Effector memory CD8-positive, alpha-beta T cell (primary cell): ENCODE measurements around the gene COX8C.
A peak's percentile ranks its signal among the peaks of the same experiment; 100 is the strongest.

Experiments
- ATAC-seq: fragments of 150-1000 bp; cut with Tn5 transposase; replicated peaks from 2 replicates; pipeline ENCODE4 v1.10.0; 2021; ENCODE audit warnings: mild to moderate bottlenecking, moderate library complexity
- DNase-seq, 3 experiments: peaks; one replicate each; pipeline ENCODE4 v3.0.0; 2021
- H3K27ac Mint-ChIP-seq, 2 donors: one replicate each; pipeline ENCODE4 v1.8.0; 2022; ENCODE audit warnings: mild to moderate bottlenecking in 2 of 2, mixed read lengths in 2 of 2, moderate library complexity in 2 of 2
- H3K27me3 Mint-ChIP-seq, 2 donors: one replicate each; pipeline ENCODE4 v1.8.0; 2022; ENCODE audit warnings: mixed read lengths in 2 of 2
- H3K36me3 Mint-ChIP-seq: one replicate; pipeline ENCODE4 v1.8.0; 2022; ENCODE audit warnings: mild to moderate bottlenecking, moderate library complexity, mixed read lengths; ENCODE audit not compliant: insufficient read depth
- H3K4me1 Mint-ChIP-seq, 2 donors: one replicate each; pipeline ENCODE4 v1.8.0; 2022; ENCODE audit warnings: low read depth in 2 of 2, mixed read lengths in 2 of 2
- H3K4me3 Mint-ChIP-seq, 2 donors: one replicate each; pipeline ENCODE4 v1.8.0; 2022; ENCODE audit warnings: mild to moderate bottlenecking in 2 of 2, mixed read lengths in 2 of 2, moderate library complexity in 2 of 2
- H3K9me3 Mint-ChIP-seq, 2 donors: one replicate each; pipeline ENCODE4 v1.8.0; 2022; ENCODE audit warnings: mixed read lengths in 2 of 2
- total RNA-seq, 9 experiments: gene quantifications; one replicate each; lab custom pipeline; 2026; lab: John Stamatoyannopoulos, UW

Gene COX8C, protein sequence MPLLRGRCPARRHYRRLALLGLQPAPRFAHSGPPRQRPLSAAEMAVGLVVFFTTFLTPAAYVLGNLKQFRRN
- total RNA-seq, result 0 to 0.10 (median 0) reads per million in 9 experiments

DNA sequence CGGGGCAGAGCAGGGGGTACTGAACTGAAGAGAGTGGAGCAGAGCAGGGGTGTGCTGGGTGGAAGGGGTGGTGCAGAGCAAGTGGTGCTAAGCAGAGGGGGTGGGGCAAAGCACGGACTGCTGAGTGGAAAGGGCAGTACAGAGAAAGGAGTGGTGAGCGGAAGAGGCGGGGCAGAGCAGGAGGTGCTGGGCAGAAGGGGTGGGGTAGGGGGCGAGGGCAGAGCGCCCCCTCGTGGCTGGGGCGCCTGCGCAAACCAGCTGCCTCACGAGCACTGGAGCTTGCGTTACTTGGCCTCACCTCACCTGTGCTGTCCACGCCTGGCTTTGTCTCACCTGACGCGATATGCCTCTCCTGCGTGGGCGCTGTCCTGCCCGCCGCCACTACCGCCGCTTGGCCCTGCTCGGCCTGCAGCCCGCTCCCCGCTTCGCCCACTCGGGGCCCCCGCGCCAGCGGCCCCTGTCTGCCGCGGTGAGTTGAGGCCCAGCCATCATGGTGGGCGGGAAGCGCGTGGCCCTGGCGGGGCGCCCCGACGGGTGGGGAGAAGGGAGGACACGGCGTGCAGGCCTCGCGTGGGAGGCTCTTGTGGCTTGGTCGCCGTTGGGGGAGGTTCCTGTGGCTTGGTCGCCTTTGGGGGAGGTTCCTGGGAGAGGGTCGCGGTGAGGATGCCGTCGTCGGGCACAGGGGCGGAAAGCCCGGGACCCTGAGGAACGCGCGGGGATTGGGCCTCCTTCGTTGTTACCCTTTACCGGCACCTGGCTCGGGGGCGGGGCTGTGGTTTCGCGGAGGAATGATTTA is at the start of gene COX8C:
Gene COX8C (plus strand): TSS at position 257 of the 796 bp plus-strand sequence. CDS start 87 bp downstream, at position 344.
- Mint-ChIP-seq H3K27me3 (peaks cover 31 to 33% of the 10 kb centered on the region in 2 donors), H3K27ac (no peak within 1 kb of the TSS), H3K9me3 (no peaks in the 10 kb centered on the region), H3K36me3 (no peaks in the 10 kb centered on the region), H3K4me1 (no peaks in the 10 kb centered on the region), H3K4me3 (no peak within 1 kb of the TSS)
- DNase-seq (no peak), ATAC-seq (no peak)

DNA sequence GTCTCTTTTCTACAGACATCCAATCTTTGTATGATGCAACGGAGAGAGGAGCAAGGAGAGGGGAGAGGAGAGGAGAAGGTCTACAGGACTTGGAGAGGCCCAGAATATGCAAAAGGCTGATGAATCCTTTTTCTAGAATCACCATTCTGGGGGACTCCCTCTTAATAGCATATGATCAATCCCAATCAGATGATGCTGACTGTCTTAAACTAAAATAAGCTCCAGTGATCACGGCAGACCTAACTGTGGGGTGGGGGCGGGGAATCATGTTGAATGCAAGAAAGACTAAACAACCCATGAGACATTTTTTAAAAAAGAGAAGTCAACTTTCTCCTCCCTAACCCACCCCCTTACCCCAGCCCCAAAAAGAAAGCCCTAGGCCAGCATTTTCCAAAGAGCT is 47.6 kb upstream of the COX8C start:
- Mint-ChIP-seq H3K9me3 (no peaks in the 10 kb centered on the region), H3K4me1 (peaks cover 13 to 40% of the 10 kb centered on the region in 2 donors), H3K27me3 (no peaks in the 10 kb centered on the region), H3K36me3 (peaks cover 1% of the 10 kb centered on the region), H3K27ac (peak overlapping the region in 1 of 2 donors; percentile 23), H3K4me3 (no peak overlapping the region)
- no peak for ATAC-seq
- DNase-seq, result no peak

DNA sequence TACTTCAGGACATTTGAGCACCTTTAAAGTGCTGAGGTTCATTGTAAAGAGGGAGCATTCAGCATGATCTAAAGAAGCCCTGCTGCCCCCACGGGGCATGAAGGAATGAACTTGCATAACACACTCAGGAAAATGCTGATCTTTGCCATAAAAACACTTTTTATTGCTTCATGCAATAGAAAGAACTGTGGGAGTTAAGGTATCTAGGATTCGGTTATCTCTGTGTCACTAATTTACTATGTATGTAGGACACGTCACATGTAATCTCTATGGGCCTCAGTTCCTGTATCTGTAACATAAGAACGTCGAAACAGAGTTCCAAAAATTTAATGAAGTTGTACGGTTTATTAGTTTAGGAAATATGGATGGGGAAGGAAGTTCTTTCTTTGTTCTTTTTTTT is 47.1 kb upstream of the COX8C start:
- Mint-ChIP-seq H3K27ac (peak overlapping the region in 1 of 2 donors; percentile 44), H3K27me3 (no peaks in the 10 kb centered on the region), H3K9me3 (no peaks in the 10 kb centered on the region), H3K36me3 (peaks cover 4% of the 10 kb centered on the region), H3K4me1 (peaks cover 17 to 45% of the 10 kb centered on the region in 2 donors), H3K4me3 (no peak overlapping the region)
- ATAC-seq (no peak), DNase-seq (no peak)

DNA sequence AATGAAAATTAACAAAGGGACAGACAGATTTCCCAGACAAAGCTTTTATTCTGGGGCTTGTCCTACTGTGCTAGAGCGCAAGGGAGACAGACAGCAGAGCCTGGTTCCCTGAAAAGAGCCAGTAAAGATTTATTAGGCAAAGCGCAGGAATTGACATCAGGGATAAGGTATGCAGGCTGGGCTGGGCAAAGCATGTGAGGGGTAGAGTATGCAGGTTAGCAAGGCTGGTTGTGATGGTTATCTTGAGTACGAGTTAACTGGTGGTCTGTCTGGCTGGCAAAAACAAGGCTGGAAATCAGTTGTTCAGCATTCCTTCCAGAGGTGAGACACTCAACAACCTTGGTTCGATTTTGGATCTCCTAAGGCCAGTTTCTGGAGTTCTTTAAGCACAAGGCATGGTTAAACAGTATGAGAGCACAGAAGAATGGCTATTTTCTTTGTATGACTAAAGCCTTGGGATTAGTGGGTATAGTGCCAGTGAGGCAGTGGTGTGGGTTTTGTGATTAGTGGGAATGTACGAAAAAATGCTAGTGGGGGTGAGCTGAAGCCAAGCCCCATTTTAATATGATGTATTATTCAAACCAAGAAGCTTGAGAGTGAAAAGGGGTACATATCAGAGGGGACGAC is 45.0 kb upstream of the COX8C start:
- Mint-ChIP-seq H3K27me3 (no peaks in the 10 kb centered on the region), H3K4me3 (no peak overlapping the region), H3K27ac (peak overlapping the region in 1 of 2 donors; percentile 63), H3K9me3 (no peaks in the 10 kb centered on the region), H3K4me1 (peaks cover 21 to 53% of the 10 kb centered on the region in 2 donors), H3K36me3 (peaks cover 4% of the 10 kb centered on the region)
- no peak for ATAC-seq
- no peak for DNase-seq

DNA sequence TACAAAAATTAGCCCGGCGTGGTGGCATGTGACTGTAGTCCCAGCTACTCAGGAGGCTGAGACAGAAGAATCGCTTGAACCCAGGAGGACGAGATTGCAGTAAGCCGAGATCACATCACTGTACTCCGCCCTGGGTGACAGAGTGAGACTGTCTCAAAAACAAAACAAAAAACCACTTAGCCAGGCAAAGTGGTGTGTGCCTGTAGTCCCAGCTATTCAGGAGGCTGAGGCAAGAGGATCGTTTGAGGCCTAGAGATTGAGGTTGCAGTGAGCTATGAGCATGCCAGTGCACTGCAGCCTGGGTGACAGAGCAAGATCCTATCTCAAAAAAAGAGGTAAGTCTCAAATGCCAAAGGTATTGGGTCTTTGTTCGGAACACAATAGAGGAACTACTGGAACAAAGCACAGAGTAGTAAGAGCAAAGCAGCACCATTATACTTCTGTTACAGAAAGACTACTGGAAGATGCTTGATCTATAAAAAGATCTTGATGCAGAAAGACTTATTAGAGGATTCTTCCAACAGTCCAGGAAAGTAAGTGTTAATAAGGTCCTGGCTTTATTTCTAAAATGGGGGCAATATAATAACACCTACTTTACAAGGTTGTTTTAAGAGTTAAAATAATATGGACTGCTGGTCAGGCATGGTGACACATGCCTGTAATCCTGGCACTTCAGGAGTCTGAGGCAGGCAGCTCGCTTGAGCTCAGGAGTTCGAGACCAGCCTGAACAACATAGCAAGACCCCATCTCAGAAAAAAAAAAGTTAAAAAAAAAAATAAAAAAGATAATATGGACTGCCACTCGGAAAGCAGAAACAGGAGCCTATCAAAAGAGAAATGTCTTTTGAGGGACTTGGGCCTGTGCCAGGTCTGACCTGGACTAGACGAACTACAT is 44.0 kb upstream of the COX8C start:
- Mint-ChIP-seq H3K36me3 (peaks cover 4% of the 10 kb centered on the region), H3K4me1 (peaks cover 21 to 51% of the 10 kb centered on the region in 2 donors), H3K4me3 (no peak overlapping the region), H3K9me3 (no peaks in the 10 kb centered on the region), H3K27me3 (no peaks in the 10 kb centered on the region), H3K27ac (no peak overlapping the region)
- ATAC-seq, result no peak
- DNase-seq, result no peak

DNA sequence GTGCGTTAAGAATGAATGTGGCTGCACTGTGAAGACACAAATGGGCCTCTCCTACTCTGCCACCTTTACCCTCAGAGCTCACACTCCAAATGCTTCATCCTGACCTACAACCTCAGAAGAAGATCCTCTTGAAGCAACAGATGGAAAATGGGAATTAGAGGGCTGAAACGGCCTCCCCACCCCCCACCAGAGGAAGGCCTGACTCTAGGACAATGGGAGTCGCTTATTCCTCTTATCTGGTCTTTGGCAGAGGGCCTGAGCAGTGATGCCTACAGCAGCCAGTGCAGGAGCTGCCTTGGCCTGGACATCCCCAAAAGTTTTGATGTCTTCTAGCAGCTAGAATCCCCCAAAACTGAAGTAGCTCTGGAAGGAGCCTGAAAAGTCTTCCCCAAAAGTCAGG is 43.3 kb upstream of the COX8C start:
- peaks cover 4% of the 10 kb centered on the region for H3K36me3 Mint-ChIP-seq

DNA sequence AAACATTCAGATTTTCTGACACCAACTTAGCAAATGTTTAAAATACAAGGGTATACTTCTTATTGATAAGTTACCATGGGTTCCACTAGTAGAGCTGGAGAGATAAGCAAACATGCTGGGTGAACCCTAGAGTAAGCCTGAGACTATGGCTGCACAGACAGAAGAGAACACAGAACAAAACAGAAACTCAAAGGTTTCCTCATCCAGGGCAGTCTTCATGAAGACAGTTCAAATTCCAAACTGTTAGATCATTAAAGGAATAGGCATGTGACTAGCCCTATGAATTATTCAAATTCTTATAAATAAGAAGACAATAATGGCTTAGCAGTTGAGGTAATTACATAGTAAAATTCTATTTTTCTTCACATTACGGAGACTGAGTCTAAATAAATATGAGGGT is 42.2 kb upstream of the COX8C start:
- peaks cover 27 to 52% of the 10 kb centered on the region in 2 donors for H3K4me1 Mint-ChIP-seq
- H3K4me3 Mint-ChIP-seq, result no peak overlapping the region
- H3K27me3 Mint-ChIP-seq, result no peaks in the 10 kb centered on the region
- no peak for DNase-seq
- peaks cover 4% of the 10 kb centered on the region for H3K36me3 Mint-ChIP-seq
- H3K27ac Mint-ChIP-seq, result no peak overlapping the region
- H3K9me3 Mint-ChIP-seq, result no peaks in the 10 kb centered on the region
- ATAC-seq, result no peak

More for the DNA sequence above, 43.3 kb upstream of the COX8C start:
- Mint-ChIP-seq H3K4me3 (no peak overlapping the region), H3K4me1 (peaks cover 23 to 49% of the 10 kb centered on the region in 2 donors), H3K27ac (no peak overlapping the region), H3K27me3 (no peaks in the 10 kb centered on the region), H3K9me3 (no peaks in the 10 kb centered on the region)
- DNase-seq (no peak), ATAC-seq (no peak)

DNA sequence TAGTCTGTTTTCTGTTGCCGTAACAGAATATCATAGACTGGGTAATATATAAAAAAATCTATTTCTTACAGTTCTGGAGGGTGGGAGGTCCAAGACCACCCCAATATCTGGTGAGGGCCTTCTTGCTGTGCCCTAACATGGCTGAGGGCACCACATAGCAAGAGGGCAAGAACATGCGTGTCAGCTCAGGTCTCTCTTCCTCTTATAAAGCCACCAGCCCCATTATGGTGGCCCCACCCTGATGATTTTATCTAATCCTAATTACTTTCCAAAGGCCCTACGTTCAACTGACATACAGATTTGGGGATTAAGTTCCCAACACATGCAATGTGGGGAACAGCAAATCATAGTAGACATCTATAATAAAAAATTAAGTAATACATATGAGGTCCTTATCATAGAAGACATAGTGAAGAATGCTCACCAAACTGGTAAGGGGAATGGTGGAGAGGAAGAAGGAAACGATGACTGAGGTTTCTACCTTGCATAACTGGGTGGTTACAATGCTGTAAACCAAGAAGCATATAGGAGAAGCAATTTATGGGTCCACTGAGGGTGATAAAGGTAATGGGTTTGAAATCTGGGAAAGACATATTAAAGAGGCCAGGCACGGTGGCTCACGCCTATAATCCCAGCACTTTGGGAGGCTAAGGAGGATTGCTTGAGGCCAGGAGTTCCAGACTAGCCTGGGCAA is 41.1 kb upstream of the COX8C start:
- ATAC-seq (no peak), DNase-seq (no peak)
- peaks cover 4% of the 10 kb centered on the region for H3K36me3 Mint-ChIP-seq
- H3K4me1 Mint-ChIP-seq, result peaks cover 22 to 52% of the 10 kb centered on the region in 2 donors
- H3K27me3 Mint-ChIP-seq, result no peaks in the 10 kb centered on the region
- H3K9me3 Mint-ChIP-seq, result no peaks in the 10 kb centered on the region
- peak overlapping the region in 1 of 2 donors; percentile 1 for H3K27ac Mint-ChIP-seq
- H3K4me3 Mint-ChIP-seq, result no peak overlapping the region

DNA sequence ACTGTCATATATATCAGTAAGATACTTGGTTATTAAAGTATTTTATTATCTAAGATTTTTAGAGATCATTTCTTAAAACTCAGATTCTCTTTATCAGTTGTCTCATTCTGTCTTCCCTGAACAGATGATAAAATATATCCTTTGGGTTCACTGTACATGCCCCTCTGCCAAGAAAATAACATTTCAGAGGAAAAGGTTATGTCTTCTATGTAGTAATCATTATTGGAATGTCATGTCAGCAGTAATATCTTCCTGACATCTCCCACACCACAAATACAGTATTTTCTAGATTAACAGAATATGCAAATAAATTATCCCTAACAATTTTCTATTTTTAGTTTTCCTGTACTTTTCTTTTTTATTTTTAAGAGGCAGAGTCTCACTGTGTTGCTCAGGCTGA is 40.2 kb upstream of the COX8C start:
- peak overlapping the region in 1 of 2 donors; percentile 62 for H3K27ac Mint-ChIP-seq
- H3K36me3 Mint-ChIP-seq, result peaks cover 4% of the 10 kb centered on the region
- H3K4me3 Mint-ChIP-seq, result no peak overlapping the region
- no peak for ATAC-seq
- no peak for DNase-seq
- H3K27me3 Mint-ChIP-seq, result no peaks in the 10 kb centered on the region
- peaks cover 20 to 48% of the 10 kb centered on the region in 2 donors for H3K4me1 Mint-ChIP-seq
- H3K9me3 Mint-ChIP-seq, result no peaks in the 10 kb centered on the region

DNA sequence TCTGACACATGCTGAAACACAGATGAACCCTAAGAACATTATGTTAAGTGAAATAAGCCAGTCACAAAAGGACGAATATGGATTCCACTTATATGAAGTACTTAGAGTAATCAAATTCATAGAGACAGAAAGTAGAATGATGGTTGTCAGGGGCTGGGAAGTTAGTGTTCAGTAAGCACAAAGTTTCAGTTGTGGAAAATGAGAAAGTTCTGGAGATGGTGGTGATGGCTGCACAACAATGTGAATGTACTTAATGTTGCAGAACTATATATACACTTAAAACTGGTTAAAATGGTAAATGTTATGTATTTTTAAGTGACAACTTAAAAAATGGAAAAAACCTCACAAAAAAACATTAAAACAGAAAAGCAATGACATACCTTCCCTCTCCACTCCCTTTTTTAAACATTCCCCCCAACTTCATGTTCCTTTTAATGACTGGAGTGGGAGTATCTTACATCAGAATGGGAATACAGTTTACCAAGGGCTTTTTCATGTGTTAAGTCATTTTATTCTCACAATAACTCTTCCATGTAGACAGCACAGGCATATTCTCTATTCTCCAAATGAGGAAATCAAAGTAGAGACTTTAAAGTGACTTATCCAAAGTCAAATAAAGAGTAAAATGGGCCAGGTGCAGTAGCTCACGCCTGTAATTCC is 38.2 kb upstream of the COX8C start:
- H3K4me1 Mint-ChIP-seq, result peaks cover 19 to 48% of the 10 kb centered on the region in 2 donors
- DNase-seq, result no peak
- H3K27me3 Mint-ChIP-seq, result no peaks in the 10 kb centered on the region
- no peak overlapping the region for H3K4me3 Mint-ChIP-seq
- peaks cover 4% of the 10 kb centered on the region for H3K36me3 Mint-ChIP-seq
- ATAC-seq, result no peak
- H3K27ac Mint-ChIP-seq, result no peak overlapping the region
- no peaks in the 10 kb centered on the region for H3K9me3 Mint-ChIP-seq

DNA sequence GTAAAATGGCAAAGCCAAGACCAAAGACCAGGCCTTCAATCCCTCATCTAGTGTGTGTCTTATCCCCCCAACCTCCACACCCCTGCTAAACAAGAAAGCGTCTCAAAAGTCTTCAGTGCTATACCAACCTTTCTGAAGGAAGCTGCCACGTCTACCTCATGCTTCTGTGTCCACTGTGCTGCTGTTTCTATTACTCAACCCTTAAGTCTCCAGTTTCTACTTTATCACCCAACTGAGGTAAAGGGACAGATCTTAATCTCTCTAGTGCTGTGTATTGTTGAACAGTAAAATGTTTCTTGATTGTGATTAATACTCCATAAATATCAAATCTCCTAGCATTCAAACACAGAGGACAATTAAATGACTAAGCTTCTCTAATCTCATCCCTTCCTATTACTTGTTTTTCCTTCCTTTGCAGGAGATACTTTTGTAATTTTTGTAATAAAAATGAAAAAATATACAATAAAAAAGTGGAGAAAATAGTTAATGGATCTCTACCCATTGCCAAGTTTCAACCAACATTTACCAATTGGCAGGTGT is 37.5 kb upstream of the COX8C start:
- Mint-ChIP-seq H3K27me3 (no peaks in the 10 kb centered on the region), H3K9me3 (no peaks in the 10 kb centered on the region), H3K4me1 (peaks cover 17 to 47% of the 10 kb centered on the region in 2 donors), H3K27ac (no peak overlapping the region), H3K36me3 (peaks cover 2% of the 10 kb centered on the region), H3K4me3 (no peak overlapping the region)
- DNase-seq (no peak), ATAC-seq (no peak)

DNA sequence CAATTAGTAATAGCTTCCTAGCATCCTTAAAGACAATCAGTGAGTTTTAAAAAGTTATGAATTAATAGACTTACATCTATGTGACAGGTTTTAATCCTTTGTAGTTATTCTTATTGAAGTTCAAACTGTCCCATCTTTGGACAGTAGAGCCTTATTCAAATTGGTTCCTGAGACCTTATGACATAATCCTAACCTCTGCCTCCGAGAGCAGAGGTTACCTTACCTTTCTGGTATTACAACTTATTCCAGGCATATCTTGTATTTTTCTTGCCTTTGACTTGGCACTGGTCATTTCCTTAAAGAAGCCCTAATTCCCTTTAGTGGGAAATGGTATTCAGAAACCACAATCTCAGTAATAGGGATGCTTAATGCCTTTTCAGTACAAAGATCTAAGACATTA is 35.9 kb upstream of the COX8C start:
- no peaks in the 10 kb centered on the region for H3K36me3 Mint-ChIP-seq
- H3K27me3 Mint-ChIP-seq, result no peaks in the 10 kb centered on the region
- DNase-seq, result no peak
- no peak for ATAC-seq
- no peak overlapping the region for H3K4me3 Mint-ChIP-seq
- H3K27ac Mint-ChIP-seq, result peak overlapping the region in 1 of 2 donors; percentile 8
- no peaks in the 10 kb centered on the region for H3K9me3 Mint-ChIP-seq
- H3K4me1 Mint-ChIP-seq, result peaks cover 13 to 37% of the 10 kb centered on the region in 2 donors
